ENCODE measurements around the gene ADAM17. TPM values are rescaled to one million over a fixed set of nuclear protein-coding genes. Genes with fewer than 3 reads are reported as not detected.

ADAM17 gene
- total RNA-seq, 1 donor from 2014 or later = 30.0 TPM

DNA sequence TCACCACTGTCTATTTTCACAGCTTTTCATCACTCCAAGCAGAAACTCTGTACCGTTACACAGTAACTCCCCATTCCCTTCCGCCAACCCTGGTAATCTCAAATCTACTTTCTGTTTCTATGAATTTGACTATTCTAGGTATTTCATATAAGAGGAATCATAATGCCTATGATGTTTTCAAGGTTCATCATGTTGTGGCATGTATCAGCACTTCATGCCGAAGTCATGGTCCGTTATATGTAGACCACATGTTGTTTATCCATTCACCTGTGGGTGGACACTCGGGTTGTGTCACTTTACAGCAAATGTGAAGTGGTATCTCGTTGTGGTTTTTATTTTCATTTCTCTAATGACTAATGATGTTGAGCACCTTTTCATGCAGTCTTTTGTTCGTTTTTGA lies 110.5 kb downstream of the ADAM17 start:
- Mint-ChIP-seq H3K4me3 (ENCODE audit: unreplicated experiment) (no peak overlapping the region), H3K27ac (ENCODE audit: unreplicated experiment) (no peak overlapping the region), H3K36me3 (ENCODE audit: low read depth) (peaks cover 33% of the 10 kb centered on the region), H3K27me3 (ENCODE audit: low read depth) (no peaks in the 10 kb centered on the region), H3K9me3 (ENCODE audit: low read depth) (no peaks in the 10 kb centered on the region), H3K4me1 (ENCODE audit: low read depth) (no peaks in the 10 kb centered on the region)
- no peak for DNase-seq (ENCODE audit: low spot score)
- TF ChIP-seq CTCF (IDR thresholded peaks at IDR 0.05) = no peak

DNA sequence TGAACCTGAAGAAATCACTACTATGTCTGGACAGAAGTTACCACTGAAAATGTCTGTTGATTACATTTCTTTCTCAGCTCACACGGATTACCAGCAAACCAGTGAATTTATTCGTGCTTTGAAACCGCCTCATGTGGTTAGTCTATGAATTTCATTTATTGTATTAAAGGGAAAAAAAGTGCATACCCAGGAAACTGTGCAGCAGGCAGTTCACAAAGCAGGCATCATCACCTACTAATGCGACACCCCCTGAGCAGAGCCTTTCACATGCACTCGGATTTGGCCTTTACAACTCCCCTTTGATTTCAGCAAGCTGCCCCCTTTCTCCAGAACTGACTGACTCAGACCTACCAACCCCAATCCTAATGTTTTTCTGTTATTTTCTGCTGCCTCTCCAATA lies 112.1 kb downstream of the ADAM17 start:
- no peak for DNase-seq (ENCODE audit: low spot score)
- Mint-ChIP-seq H3K27ac (ENCODE audit: unreplicated experiment) (no peak overlapping the region), H3K4me3 (ENCODE audit: unreplicated experiment) (no peak overlapping the region), H3K36me3 (ENCODE audit: low read depth) (peaks cover 34% of the 10 kb centered on the region), H3K4me1 (ENCODE audit: low read depth) (no peaks in the 10 kb centered on the region), H3K27me3 (ENCODE audit: low read depth) (no peaks in the 10 kb centered on the region), H3K9me3 (ENCODE audit: low read depth) (no peaks in the 10 kb centered on the region)
- no peak for TF ChIP-seq CTCF (IDR thresholded peaks at IDR 0.05)

DNA sequence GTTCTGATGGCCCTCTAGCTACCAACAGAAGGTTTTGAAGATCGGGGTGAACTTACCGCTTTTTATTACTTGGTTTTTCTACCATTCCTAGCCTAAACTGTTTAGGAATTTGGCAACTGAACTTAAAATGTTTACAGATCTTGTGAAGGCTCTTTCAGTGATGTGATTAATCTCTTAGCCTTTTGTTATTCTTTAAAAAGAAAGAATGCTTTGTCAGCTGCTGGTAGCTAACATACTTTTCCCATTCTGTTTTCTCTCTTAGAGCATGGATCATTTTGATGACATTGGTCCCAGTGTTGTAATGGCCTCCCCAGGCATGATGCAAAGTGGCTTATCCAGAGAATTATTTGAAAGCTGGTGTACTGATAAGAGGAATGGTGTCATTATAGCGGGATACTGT lies 114.1 kb downstream of the ADAM17 start:
- no peak overlapping the region for H3K27ac Mint-ChIP-seq (ENCODE audit: unreplicated experiment)
- no peaks in the 10 kb centered on the region for H3K9me3 Mint-ChIP-seq (ENCODE audit: low read depth)
- H3K36me3 Mint-ChIP-seq (ENCODE audit: low read depth) = peaks cover 41% of the 10 kb centered on the region
- DNase-seq (ENCODE audit: low spot score) = no peak
- TF ChIP-seq CTCF (IDR thresholded peaks at IDR 0.05) = no peak
- H3K4me3 Mint-ChIP-seq (ENCODE audit: unreplicated experiment) = no peak overlapping the region
- H3K27me3 Mint-ChIP-seq (ENCODE audit: low read depth) = no peaks in the 10 kb centered on the region
- no peaks in the 10 kb centered on the region for H3K4me1 Mint-ChIP-seq (ENCODE audit: low read depth)

GRCh38 chr2:9440058-9440727 lies 115.4 kb downstream of the ADAM17 start:
- DNase-seq (ENCODE audit: low spot score) = no peak
- Mint-ChIP-seq H3K4me3 (ENCODE audit: unreplicated experiment) (no peak overlapping the region), H3K9me3 (ENCODE audit: low read depth) (no peaks in the 10 kb centered on the region), H3K27me3 (ENCODE audit: low read depth) (no peaks in the 10 kb centered on the region), H3K36me3 (ENCODE audit: low read depth) (peaks cover 41% of the 10 kb centered on the region), H3K27ac (ENCODE audit: unreplicated experiment) (no peak overlapping the region), H3K4me1 (ENCODE audit: low read depth) (no peaks in the 10 kb centered on the region)
- no peak for TF ChIP-seq CTCF (IDR thresholded peaks at IDR 0.05)

DNA sequence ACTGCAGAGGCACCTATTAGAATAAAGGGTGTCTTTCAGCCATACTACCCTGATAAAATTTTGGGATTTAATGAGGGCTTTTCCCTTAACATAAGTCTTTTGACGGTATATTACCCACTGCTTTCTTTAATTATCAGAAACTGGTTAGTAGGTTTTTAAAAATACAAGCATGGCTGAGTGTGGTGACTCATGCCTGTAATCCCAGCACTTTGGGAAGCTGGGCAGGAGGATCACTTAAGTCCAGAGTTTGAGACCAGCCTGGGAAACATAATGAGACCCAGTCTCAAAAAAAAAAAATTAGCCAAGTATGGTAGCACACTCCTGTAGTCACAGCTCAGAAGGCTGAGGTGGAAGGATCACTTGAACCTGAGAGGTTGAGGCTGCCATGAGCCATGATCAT lies 116.1 kb downstream of the ADAM17 start:
- peaks cover under 1% of the 10 kb centered on the region for H3K4me1 Mint-ChIP-seq (ENCODE audit: low read depth)
- H3K27ac Mint-ChIP-seq (ENCODE audit: unreplicated experiment) = no peak overlapping the region
- peaks cover 43% of the 10 kb centered on the region for H3K36me3 Mint-ChIP-seq (ENCODE audit: low read depth)
- H3K27me3 Mint-ChIP-seq (ENCODE audit: low read depth) = no peaks in the 10 kb centered on the region
- no peaks in the 10 kb centered on the region for H3K9me3 Mint-ChIP-seq (ENCODE audit: low read depth)
- no peak for TF ChIP-seq CTCF (IDR thresholded peaks at IDR 0.05)
- no peak for DNase-seq (ENCODE audit: low spot score)
- no peak overlapping the region for H3K4me3 Mint-ChIP-seq (ENCODE audit: unreplicated experiment)

Other genes starting within 250 kb of the ADAM17 start
- gene ITGB1BP1, start 132.3 kb downstream of the ADAM17 start, total RNA-seq = 99.8 to 126 TPM (median 117 TPM) in 3 replicates
- 23.3 to 31.3 TPM (median 24.9 TPM) in 3 replicates for gene CPSF3, start 132.2 kb downstream of the ADAM17 start, total RNA-seq
- 66.6 to 72.9 TPM (median 67.8 TPM) in 3 replicates for gene IAH1, start 81.3 kb downstream of the ADAM17 start, total RNA-seq
- 247 to 287 TPM (median 251 TPM) in 3 replicates for gene YWHAQ, start 75.2 kb upstream of the ADAM17 start, total RNA-seq

Data from chondrocyte (in vitro differentiated cells).